Muscle of leg (tissue), 11 donors: Measurements from ENCODE around the gene KCTD18. TPM values are rescaled to one million over a fixed set of nuclear protein-coding genes. Genes with fewer than 3 reads are reported as not detected.
A peak's percentile ranks its signal among the peaks of the same experiment; 100 is the strongest.

Source experiments
- DNase-seq: peaks from one replicate; pipeline ENCODE4 v3.0.0; 2013
- H3K27ac ChIP-seq: one replicate; pipeline ENCODE4 v1.5.1; 2013; ENCODE audit warnings: mild to moderate bottlenecking, low read length, control low read depth
- H3K27me3 ChIP-seq: one replicate; pipeline ENCODE4 v1.6.1; 2013; ENCODE audit warnings: low read length; ENCODE audit not compliant: control insufficient read depth, insufficient read depth
- H3K36me3 ChIP-seq: one replicate; pipeline ENCODE4 v1.6.1; 2013; ENCODE audit warnings: low read length; ENCODE audit not compliant: control insufficient read depth, insufficient read depth
- H3K4me1 ChIP-seq: one replicate; pipeline ENCODE4 v1.6.1; 2013; ENCODE audit warnings: low read length; ENCODE audit not compliant: control insufficient read depth, insufficient read depth
- H3K4me3 ChIP-seq: one replicate; pipeline ENCODE4 v1.5.1; 2013; ENCODE audit warnings: low read length, control low read depth
- H3K9me3 ChIP-seq: replicated peaks from 2 replicates; pipeline ENCODE4 v1.6.1; 2013; ENCODE audit warnings: low read depth, low read length; ENCODE audit not compliant: control insufficient read depth
- WGBS: methylation state at CpG from one replicate; pipeline ENCODE4 v1.1.5; 2013; ENCODE audit warnings: missing lambda C conversion rate; ENCODE audit not compliant: insufficient coverage; 5-methylcytosine and 5-hydroxymethylcytosine counted together
- polyA plus RNA-seq, 8 donors: library from polyadenylated mRNA; unstranded; fragments of 120-200 nt; gene quantifications; one replicate each; pipeline versions ENCODE4 v1.2.1 to v1.2.3, GENCODE V29; 2013; ENCODE audit warnings: inconsistent platforms in 1 of 8, low replicate concordance in 1 of 8; ENCODE audit not compliant: insufficient read length in 8 of 8, insufficient read depth in 1 of 8
- total RNA-seq: library from RNA; stranded (reverse); fragments of 120-200 nt; gene quantifications from one replicate; pipeline ENCODE4 v1.2.4, GENCODE V29; 2013

KCTD18 gene
- total and polyA plus RNA-seq, 9 donors = 9.8 to 14.4 (median 11.3) TPM

DNA sequence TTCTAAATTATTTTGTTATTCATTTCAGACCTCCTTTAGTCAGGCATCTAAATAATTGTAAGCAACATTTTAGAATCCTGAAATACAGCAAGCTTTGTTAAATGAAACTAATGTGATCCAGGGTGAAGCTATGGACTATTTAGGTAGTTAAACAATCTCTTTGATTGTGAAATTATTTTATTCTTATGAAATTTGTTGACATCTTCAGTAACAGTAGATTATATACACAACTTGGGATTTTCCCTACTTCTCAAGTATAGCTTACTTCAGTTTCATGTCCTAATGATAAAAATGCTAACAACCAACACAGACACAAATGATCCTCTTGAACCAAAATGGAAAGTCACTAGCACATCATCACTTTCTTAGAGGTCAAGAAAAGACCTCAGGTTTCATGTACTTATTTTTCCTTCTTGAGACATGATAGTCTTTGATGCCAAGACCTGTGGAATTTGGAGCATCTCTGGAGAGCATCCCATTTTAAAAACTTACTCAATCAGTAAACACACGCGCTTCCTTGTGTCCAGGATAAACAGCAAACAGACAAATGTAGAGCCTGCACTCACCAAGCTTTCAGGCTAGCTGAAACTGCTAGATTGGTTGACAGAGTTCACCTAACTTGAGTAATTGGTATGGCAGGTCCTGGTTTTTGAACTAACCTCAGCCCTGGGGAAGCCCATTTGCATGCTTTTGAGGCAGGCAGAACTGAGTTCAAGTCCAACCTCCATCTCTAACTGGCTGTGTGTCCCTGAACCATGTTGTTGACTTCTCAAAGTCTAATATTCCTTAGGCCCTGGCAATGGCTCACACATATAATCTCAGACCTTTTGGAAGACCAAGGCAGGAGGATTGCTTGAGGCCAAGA is 47.8 kb downstream of the KCTD18 start:
- no peak for DNase-seq
- H3K9me3 ChIP-seq = no peaks in the 10 kb centered on the region
- peaks cover 37% of the 10 kb centered on the region for H3K36me3 ChIP-seq
- peaks cover 15% of the 10 kb centered on the region for H3K4me1 ChIP-seq
- WGBS = 100% methylated on average over 1 of the region's 2 CpGs
- no peak overlapping the region for H3K27ac ChIP-seq
- no peaks in the 10 kb centered on the region for H3K27me3 ChIP-seq
- H3K4me3 ChIP-seq = no peak overlapping the region

DNA sequence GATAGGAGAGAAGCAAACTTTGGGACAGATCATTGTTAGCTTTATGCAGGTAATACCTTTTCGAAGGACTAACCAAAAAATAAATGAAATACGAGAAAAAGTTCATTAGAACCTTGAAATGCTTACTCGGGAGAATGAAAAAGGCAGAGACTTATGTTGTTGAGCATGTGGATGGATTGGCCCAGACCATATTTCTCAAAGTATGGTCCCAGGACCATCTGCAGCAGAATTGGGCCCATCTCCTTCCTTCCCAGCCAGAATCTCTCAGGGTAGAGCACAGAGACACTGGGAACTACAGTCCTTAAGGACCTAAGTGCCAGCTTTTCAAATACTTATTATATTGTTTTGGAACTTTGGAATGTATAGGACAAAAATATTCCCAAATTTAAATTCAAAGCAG is 50.8 kb downstream of the KCTD18 start:
- WGBS = 73% methylated on average over 3 of the region's 3 CpGs

DNA sequence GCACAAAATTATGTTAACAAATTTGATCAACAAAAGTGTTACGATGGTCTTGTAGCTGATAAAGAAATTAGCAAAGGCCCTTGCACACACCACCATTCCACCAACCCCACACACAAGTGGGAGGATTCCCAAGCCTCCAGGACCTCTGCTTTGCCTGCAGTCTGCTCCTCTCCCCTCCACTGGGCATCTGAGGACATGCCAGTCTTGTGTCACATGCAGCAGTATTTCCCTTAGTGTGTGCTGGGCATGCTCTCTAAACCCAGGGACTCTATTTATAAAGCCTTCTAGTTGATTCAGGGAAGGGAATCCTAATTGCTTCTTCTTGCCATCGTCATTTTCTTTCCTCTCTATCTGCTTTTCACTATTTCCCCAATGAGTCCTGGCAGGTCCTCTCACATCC is 53.3 kb downstream of the KCTD18 start:
- H3K4me3 ChIP-seq = no peak overlapping the region
- H3K27me3 ChIP-seq = no peaks in the 10 kb centered on the region
- DNase-seq = no peak
- no CpG with 5 or more reads among the region's 2 CpGs for WGBS
- H3K9me3 ChIP-seq = no peaks in the 10 kb centered on the region
- peaks cover 8% of the 10 kb centered on the region for H3K4me1 ChIP-seq
- peaks cover 37% of the 10 kb centered on the region for H3K36me3 ChIP-seq
- no peak overlapping the region for H3K27ac ChIP-seq

More for the DNA sequence above, 50.8 kb downstream of the KCTD18 start:
- Histone ChIP-seq H3K36me3 (peaks cover 33% of the 10 kb centered on the region), H3K4me1 (peaks cover 8% of the 10 kb centered on the region), H3K9me3 (no peaks in the 10 kb centered on the region), H3K27ac (peak overlapping the region; percentile 26), H3K27me3 (no peaks in the 10 kb centered on the region), H3K4me3 (no peak overlapping the region)
- no peak for DNase-seq

DNA sequence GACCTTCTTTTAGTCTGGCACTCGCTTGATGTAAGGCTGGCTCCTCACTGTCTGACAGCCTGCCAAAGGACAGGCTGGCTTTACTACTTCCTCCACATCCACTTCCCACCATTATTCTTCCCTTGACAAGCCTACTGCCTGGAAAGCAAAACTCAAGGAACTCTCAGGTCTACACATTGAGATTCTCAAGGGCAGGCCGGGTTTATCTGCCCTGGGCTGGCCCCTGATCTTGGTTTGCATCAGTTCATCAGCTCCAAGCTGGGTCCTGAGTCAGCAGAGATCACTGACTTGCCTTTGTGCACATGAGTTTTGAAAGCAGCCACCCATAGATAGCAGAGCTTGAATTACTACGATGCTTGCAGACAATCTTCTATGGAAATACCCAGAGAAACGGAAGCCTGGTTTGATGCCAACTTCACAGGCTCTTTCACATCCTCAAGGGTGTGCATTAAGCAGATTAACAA is 53.9 kb downstream of the KCTD18 start:
- Histone ChIP-seq H3K4me1 (peaks cover 8% of the 10 kb centered on the region), H3K27me3 (no peaks in the 10 kb centered on the region), H3K9me3 (no peaks in the 10 kb centered on the region), H3K4me3 (no peak overlapping the region), H3K36me3 (peaks cover 40% of the 10 kb centered on the region), H3K27ac (no peak overlapping the region)
- WGBS = 95% methylated on average over 2 of the region's 4 CpGs
- no peak for DNase-seq

DNA sequence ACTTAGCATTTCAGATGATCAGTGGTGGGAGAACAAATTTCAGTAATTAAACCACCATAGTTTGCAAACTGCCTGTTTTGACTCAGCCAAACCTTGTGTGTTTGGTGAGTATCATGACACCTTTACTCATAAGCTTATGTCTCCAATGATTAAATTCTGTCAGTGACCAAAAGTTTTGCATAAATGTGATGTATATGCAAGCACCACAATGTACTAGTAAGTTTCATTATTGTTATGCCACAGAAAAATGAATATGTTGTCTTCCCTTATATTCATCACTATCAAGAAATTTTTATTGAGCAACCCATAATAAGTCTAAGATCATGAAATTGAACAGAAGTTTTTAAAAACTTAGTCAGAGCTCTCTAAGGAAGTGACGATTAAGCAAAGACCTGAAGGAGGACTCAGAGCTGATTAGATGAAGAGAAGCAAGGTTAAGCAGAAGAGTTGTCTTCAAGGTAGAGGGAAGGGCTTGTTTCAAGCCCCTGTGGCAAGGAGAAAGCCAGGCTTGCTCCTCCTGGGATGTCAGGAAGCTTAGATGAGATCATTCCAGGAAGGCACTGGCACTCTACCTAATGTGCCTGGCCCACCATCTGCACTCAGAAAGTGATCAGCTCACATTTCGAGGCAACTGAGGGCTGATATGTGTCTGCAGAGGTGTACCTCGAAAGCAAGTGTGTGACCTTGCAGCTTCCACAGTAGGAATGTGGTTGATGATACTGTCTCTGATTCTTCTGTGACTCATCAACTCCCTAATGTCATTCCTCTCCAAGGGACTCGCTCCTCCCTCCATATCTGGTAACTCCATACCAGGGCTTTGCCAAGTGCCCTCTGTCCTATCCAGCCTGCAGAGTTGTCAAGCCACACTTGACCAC is 54.7 kb downstream of the KCTD18 start:
- no peak for DNase-seq
- WGBS = 100% methylated on average over 3 of the region's 4 CpGs

DNA sequence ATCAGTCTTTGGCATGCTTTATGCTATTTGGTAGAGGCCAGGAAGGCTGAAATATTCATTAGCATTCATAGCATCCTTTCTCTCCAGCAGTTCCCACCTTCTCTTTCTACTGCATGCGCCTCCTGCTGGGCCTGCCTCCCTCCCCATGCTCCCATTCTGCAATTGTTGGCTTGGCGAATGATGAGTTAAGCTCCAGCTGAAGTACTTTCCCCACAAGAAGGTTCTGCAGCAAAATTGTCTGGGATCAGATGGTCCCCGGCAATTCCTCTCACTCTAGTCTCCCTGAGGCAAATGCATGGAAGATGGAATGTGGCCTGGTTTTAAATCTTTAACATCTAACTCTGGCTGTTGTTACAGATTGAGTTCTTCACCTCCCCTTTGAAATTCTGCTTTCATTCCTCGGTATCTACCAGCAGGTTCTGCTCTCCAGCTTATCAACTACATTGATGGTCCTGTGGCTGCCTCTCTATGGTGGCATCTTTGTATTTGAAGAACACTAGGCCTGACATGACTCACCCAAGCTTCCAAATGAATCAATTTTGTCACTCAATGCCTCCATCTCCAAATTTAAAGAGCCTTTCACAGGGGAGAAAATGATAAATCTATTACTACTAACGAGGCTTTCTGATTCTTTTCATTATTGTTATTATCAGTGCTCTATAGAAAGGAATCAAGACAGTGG is 55.9 kb downstream of the KCTD18 start:
- H3K27me3 ChIP-seq = no peaks in the 10 kb centered on the region
- no peaks in the 10 kb centered on the region for H3K9me3 ChIP-seq
- no peak overlapping the region for H3K27ac ChIP-seq
- no peak overlapping the region for H3K4me3 ChIP-seq
- no peak for DNase-seq
- WGBS = 87% methylated on average over 2 of the region's 5 CpGs
- H3K4me1 ChIP-seq = peaks cover 8% of the 10 kb centered on the region
- H3K36me3 ChIP-seq = peaks cover 46% of the 10 kb centered on the region

More for the DNA sequence above, 54.7 kb downstream of the KCTD18 start:
- H3K27ac ChIP-seq = no peak overlapping the region
- no peaks in the 10 kb centered on the region for H3K27me3 ChIP-seq
- peaks cover 48% of the 10 kb centered on the region for H3K36me3 ChIP-seq
- H3K9me3 ChIP-seq = no peaks in the 10 kb centered on the region
- H3K4me1 ChIP-seq = peaks cover 8% of the 10 kb centered on the region
- no peak overlapping the region for H3K4me3 ChIP-seq

DNA sequence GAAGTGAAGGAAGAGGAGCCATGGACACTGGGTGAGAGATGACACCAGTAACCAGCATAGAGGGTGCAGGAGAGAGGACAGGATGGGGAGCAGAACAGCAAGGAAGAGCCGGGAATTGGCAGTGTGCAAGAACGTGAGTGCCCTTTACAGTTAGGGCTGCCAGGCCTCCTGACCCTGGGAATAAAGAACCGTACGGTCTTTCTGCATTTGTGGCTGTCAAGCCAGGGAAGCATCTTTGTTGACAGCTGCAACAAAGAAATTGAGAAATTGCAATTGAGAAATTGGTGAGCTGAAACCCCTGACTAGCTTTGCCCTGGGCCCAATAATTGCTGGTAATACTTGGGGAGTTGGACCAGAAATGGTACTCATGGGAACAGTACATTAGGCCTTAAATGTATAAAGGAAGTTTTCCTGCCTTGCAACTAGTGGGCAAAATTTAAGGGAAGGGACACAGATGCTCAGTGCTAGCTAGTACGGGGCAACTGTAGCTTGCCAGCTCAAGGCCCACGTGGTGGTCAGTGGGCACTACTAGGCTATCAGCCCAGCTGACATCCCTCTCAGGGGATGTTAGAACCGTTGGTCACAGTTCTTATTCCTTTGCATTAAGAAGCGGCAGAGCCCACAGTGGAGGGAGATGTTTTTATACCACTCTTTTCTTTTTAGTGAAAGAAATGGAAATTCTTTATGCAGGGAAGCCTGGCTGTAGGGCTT is 56.6 kb downstream of the KCTD18 start:
- DNase-seq = no peak
- Histone ChIP-seq H3K36me3 (peaks cover 49% of the 10 kb centered on the region), H3K27me3 (no peaks in the 10 kb centered on the region), H3K9me3 (no peaks in the 10 kb centered on the region), H3K27ac (no peak overlapping the region), H3K4me1 (peaks cover 8% of the 10 kb centered on the region), H3K4me3 (no peak overlapping the region)
- 72% methylated on average over 4 of the region's 8 CpGs for WGBS

DNA sequence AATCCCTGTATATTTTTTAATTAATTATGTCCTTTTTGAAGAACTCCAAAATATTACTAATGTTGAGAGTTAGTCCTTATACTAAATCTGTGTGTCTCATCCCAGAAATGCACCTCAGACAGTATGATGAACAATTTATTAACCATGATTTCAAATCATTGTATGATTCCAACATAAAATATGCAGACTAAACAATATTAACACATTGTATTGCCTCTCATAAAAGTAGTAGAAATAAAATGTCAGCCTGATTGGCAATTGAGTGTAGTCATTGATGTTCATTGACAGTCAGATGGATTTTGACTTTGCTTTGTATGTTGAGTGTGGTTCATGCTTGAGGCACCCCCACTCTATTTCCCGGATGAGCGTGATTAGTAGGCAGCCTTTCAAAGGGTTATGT is 57.5 kb downstream of the KCTD18 start:
- no peaks in the 10 kb centered on the region for H3K9me3 ChIP-seq
- 100% methylated on average over 1 of the region's 2 CpGs for WGBS
- H3K27ac ChIP-seq = no peak overlapping the region
- H3K36me3 ChIP-seq = peaks cover 50% of the 10 kb centered on the region
- no peak overlapping the region for H3K4me3 ChIP-seq
- no peak for DNase-seq
- no peaks in the 10 kb centered on the region for H3K27me3 ChIP-seq
- H3K4me1 ChIP-seq = peaks cover 8% of the 10 kb centered on the region

DNA sequence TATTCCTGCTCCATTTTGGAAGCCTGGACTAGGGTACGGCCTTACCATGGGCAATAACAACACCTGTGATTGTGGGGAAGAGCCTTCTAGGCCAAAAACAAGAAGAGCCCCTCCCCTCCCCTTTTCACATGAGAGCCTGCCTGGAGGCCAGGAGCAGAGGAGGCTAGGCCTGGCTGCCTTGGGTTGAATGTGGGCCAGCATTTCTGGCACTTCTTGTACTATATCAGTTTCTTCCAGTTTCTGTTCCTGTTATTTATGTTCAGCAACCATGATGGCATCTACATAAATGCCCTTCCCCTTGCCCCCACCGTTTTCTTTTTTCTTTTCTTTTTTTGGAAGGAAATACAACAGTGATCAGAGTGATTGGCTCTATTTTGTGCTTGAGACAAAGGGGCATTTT is 58.4 kb downstream of the KCTD18 start:
- Histone ChIP-seq H3K4me1 (peaks cover 8% of the 10 kb centered on the region), H3K27ac (no peak overlapping the region), H3K9me3 (no peaks in the 10 kb centered on the region), H3K4me3 (no peak overlapping the region), H3K36me3 (peaks cover 48% of the 10 kb centered on the region), H3K27me3 (no peaks in the 10 kb centered on the region)
- no CpG with 5 or more reads among the region's 2 CpGs for WGBS
- DNase-seq = no peak
